PC-3 (cell line): ENCODE measurements around the gene SLC17A5. TPM values are rescaled to one million over a fixed set of nuclear protein-coding genes. Genes with fewer than 3 reads are reported as not detected.
A peak's percentile ranks its signal among the peaks of the same experiment; 100 is the strongest.

Experiments
- ATAC-seq: fragments of 200-7000 bp; cut with Tn5 transposase; 2 replicates; pipeline ENCODE4 v1.9.1; 2020; ENCODE audit warnings: mild to moderate bottlenecking, moderate library complexity
- BruUV-seq: library from RNA; stranded (reverse); fragments of 400-500 nt; replicated peaks from 2 replicates; lab custom pipeline; 2021; lab: Mats Ljungman, UMichigan
- CTCF ChIA-PET: fragments of 300-600 bp; sonication (Branson Sonifier 250); formaldehyde crosslinking; loops from one replicate; lab custom pipeline; 2022; ENCODE audit warnings: antibody characterized with exemption; lab: Charles Lee
- POLR2A ChIA-PET: fragments of 300-600 bp; sonication (Branson Sonifier 250); formaldehyde crosslinking; loops from one replicate; lab custom pipeline; 2022; ENCODE audit warnings: antibody characterized with exemption; ENCODE audit not compliant: unreplicated experiment; lab: Charles Lee
- DNase-seq: peaks from one replicate; pipeline ENCODE4 v3.0.0-alpha.2; 2015
- H2AFZ ChIP-seq: fragments of 300-600 bp; sonication (generic); 2 replicates; pipeline ENCODE4 v1.6.0; 2016; ENCODE audit warnings: antibody characterized with exemption, low read length
- H3F3A ChIP-seq: fragments of 300-600 bp; sonication (generic); one replicate; pipeline ENCODE4 v1.6.0; 2017; ENCODE audit warnings: antibody characterized with exemption, low read length, control low read depth, mild to moderate bottlenecking; ENCODE audit not compliant: unreplicated experiment
- H3K27ac ChIP-seq: fragments of 300-600 bp; sonication (generic); 2 replicates; pipeline ENCODE4 v1.5.1; 2016; ENCODE audit warnings: mild to moderate bottlenecking, low read length
- H3K27me3 ChIP-seq: fragments of 300-600 bp; sonication (generic); 2 replicates; pipeline ENCODE4 v1.6.1; 2016; ENCODE audit warnings: low read length, mixed read lengths
- H3K36me3 ChIP-seq: fragments of 300-600 bp; sonication (generic); 2 replicates; pipeline ENCODE4 v1.6.1; 2016; ENCODE audit warnings: low read depth, mixed run types, low read length, mixed read lengths
- H3K4me1 ChIP-seq: fragments of 300-600 bp; sonication (generic); 2 replicates; pipeline ENCODE4 v1.5.1; 2016; ENCODE audit warnings: low read length; ENCODE audit not compliant: insufficient read depth
- H3K4me2 ChIP-seq: fragments of 300-600 bp; sonication (generic); 2 replicates; pipeline ENCODE4 v1.6.0; 2016; ENCODE audit warnings: low read length
- H3K4me3 ChIP-seq: fragments of 300-600 bp; sonication (generic); 2 replicates; pipeline ENCODE4 v1.5.1; 2016; ENCODE audit warnings: mild to moderate bottlenecking, low read length, mixed read lengths
- H3K79me2 ChIP-seq: fragments of 300-600 bp; sonication (generic); 2 replicates; pipeline ENCODE4 v1.6.1; 2017; ENCODE audit warnings: low read length, mixed read lengths
- H3K9ac ChIP-seq: fragments of 300-600 bp; sonication (generic); 2 replicates; pipeline ENCODE4 v1.6.0; 2016; ENCODE audit warnings: mild to moderate bottlenecking, low read length
- H3K9me2 ChIP-seq: fragments of 300-600 bp; sonication (generic); replicated peaks from 2 replicates; pipeline ENCODE4 v1.6.1; 2016; ENCODE audit warnings: mixed run types, low read length, mixed read lengths
- H3K9me3 ChIP-seq: fragments of 300-600 bp; sonication (generic); 2 replicates; pipeline ENCODE4 v1.6.1; 2016; ENCODE audit warnings: low read length, mixed read lengths
- H4K20me1 ChIP-seq: fragments of 300-600 bp; sonication (generic); 2 replicates; pipeline ENCODE4 v1.6.1; 2016; ENCODE audit warnings: low read length, mixed read lengths
- CTCF ChIP-seq: fragments of 300-600 bp; sonication (generic); conservative IDR thresholded peaks from 2 replicates; pipeline ENCODE4 v1.5.1; 2017; ENCODE audit warnings: antibody characterized with exemption, low read depth, mild to moderate bottlenecking, low read length
- EZH2 ChIP-seq: fragments of 300-600 bp; sonication (generic); IDR thresholded peaks from one replicate; pipeline ENCODE4 v1.6.1; 2017; ENCODE audit warnings: antibody characterized with exemption, mild to moderate bottlenecking, low read length; ENCODE audit not compliant: unreplicated experiment
- EZH2phosphoT487 ChIP-seq: fragments of 300-600 bp; sonication (generic); IDR thresholded peaks from 2 replicates; pipeline ENCODE4 v1.6.1; 2018; ENCODE audit warnings: mild to moderate bottlenecking, antibody characterized with exemption, low read length, borderline replicate concordance
- intact Hi-C: fragments of 100-400 bp; cut with micrococcal nuclease; formaldehyde crosslinking; loops from 2 replicates; pipeline ENCODE4 v1.9.0; 2023
- total RNA-seq: library from RNA; depleted of rRNA; stranded (reverse); fragments of >200 nt; gene quantifications from 2 replicates; pipeline ENCODE4 v1.2.3, GENCODE V29; 2014

Gene SLC17A5
- total RNA-seq, 1 experiment from 2014 or later, result 5.2 TPM

- peaks cover 24% of the 10 kb centered on the region for H3K4me1 ChIP-seq
- no peak for DNase-seq
- H3K4me3 ChIP-seq, result no peak overlapping the region
- no peak overlapping the region for H3K27ac ChIP-seq
- CTCF ChIA-PET, result no interaction called here
- intact Hi-C loops, result no loop called here
- H3F3A ChIP-seq, result peaks cover 4% of the 10 kb centered on the region
- no TSS peak for BruUV-seq
- H3K4me2 ChIP-seq, result no peak overlapping the region
- H3K36me3 ChIP-seq, result peaks cover 3% of the 10 kb centered on the region; the same call in 1 of the 2 replicates
- ATAC-seq, result no peak
- TF ChIP-seq EZH2phosphoT487 (no peak), EZH2 (no peak), CTCF (no peak)
- H3K9me2 ChIP-seq, result no peaks in the 10 kb centered on the region
- peaks cover 21% of the 10 kb centered on the region for H3K79me2 ChIP-seq
- no peak overlapping the region for H3K9ac ChIP-seq
- POLR2A ChIA-PET, result no interaction called here
- no peaks in the 10 kb centered on the region for H4K20me1 ChIP-seq
- no peaks in the 10 kb centered on the region for H3K27me3 ChIP-seq
- no peak overlapping the region for H2AFZ ChIP-seq
- no peaks in the 10 kb centered on the region for H3K9me3 ChIP-seq
These were observed 48.7 kb upstream of the SLC17A5 start for GRCh38 chr6:73702444-73702843.

DNA sequence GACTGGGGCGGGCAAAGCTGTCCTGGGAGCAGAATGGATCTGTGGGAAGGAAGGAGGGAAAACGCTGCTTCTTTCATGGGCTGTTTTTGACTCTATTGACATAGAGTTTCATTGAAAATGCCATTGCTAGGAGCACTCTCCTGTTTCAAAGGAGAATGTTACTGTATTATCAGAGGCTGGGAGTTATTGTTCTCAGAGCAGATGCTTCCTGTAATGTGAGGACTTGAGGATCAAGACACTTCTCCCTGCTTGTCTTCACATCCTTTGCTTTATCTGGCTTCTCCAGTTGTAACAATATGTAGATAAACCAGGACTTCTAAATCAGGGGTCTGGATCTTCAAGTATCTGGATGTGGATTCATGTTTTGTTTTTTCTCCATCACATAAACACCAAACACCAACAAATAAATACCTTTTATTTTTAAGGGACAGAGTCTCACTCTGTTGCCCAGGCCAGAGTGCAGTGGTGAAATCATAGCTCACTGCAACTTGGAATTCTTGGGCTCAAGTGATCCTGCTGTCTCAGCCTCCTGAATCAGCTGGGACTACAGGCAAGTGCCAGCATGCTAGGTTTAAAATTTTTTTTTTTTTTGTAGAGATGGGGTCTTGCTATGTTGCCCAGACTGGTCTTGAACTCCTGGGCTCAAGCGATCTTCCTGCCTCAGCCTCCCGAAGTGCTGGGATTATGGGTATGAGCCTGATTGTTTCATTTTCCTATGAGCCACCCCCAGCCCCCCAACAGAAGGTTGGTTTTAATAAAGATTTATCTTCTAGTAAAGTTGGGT, 46.1 kb upstream of the SLC17A5 start:
- no peaks in the 10 kb centered on the region for H3K27me3 ChIP-seq
- no peaks in the 10 kb centered on the region for H3K9me3 ChIP-seq
- TF ChIP-seq EZH2phosphoT487 (no peak), EZH2 (no peak)
- no peaks in the 10 kb centered on the region for H4K20me1 ChIP-seq
- ChIA-PET CTCF (no interaction called here), POLR2A (no interaction called here)
- H3K9me2 ChIP-seq, result no peaks in the 10 kb centered on the region
- DNase-seq (no peak), ATAC-seq (no peak)
- H3K9ac ChIP-seq, result no peak overlapping the region
- intact Hi-C loops, result no loop called here
- H3K79me2 ChIP-seq, result peaks cover 27% of the 10 kb centered on the region
- peaks cover 8% of the 10 kb centered on the region for H3F3A ChIP-seq
- no peak overlapping the region for H3K27ac ChIP-seq
- no peak overlapping the region for H2AFZ ChIP-seq
- BruUV-seq, result no TSS peak
- no peak overlapping the region for H3K4me3 ChIP-seq
- peaks cover 35% of the 10 kb centered on the region for H3K4me1 ChIP-seq
- no peak overlapping the region for H3K4me2 ChIP-seq
- H3K36me3 ChIP-seq, result peaks cover 3% of the 10 kb centered on the region; the same call in 1 of the 2 replicates

DNA sequence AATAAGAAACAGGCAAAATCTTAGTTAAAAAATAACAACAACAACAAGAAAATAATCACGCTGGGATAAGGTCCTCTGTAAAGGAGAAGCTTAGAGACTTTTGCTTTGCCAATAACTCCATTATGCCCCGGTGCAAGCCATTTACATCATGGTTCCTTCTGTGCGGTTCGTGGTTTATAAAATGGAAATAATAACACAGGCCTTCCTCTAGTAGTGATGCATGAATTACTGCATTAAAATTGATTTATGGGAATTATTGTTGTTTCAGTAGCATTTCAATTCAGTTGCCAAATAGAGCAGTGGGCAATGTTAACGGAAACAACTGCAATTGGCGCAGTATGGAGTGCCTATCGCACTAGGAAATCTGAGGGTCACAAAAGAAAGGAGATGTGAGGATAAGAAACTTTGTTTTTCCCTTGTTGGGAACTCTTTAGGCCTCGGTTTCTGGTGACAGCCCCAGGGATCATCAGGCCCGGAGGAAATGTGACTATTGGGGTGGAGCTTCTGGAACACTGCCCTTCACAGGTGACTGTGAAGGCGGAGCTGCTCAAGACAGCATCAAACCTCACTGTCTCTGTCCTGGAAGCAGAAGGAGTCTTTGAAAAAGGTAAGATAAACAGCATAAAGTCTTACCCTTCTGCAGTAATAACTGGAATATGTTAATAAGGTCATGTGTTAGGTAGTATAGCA, 43.3 kb upstream of the SLC17A5 start:
- H3K79me2 ChIP-seq, result peaks cover 25% of the 10 kb centered on the region

More for the DNA sequence above, 43.3 kb upstream of the SLC17A5 start:
- peaks cover 28% of the 10 kb centered on the region for H3K4me1 ChIP-seq
- TSS peak; percentile 62 for BruUV-seq
- H3K27me3 ChIP-seq, result no peaks in the 10 kb centered on the region
- peaks cover 3% of the 10 kb centered on the region; the same call in 1 of the 2 replicates for H3K36me3 ChIP-seq
- no peak overlapping the region for H2AFZ ChIP-seq
- H3F3A ChIP-seq, result peaks cover 5% of the 10 kb centered on the region
- DNase-seq (peak; percentile 58), ATAC-seq (no peak)
- H3K27ac ChIP-seq, result peak overlapping the region; percentile 98
- no peaks in the 10 kb centered on the region for H3K9me3 ChIP-seq
- peak overlapping the region; percentile 84 for H3K4me3 ChIP-seq
- ChIA-PET CTCF (no interaction called here), POLR2A (no interaction called here)
- no peaks in the 10 kb centered on the region for H4K20me1 ChIP-seq
- H3K4me2 ChIP-seq, result peak overlapping the region; percentile 96
- intact Hi-C loops, result no loop called here
- peak overlapping the region; percentile 94 for H3K9ac ChIP-seq
- no peaks in the 10 kb centered on the region for H3K9me2 ChIP-seq
- TF ChIP-seq EZH2phosphoT487, result no peak
- no peak for TF ChIP-seq CTCF
- TF ChIP-seq EZH2, result no peak
